NCI-H345 (cell line): ENCODE data around the gene LAIR1.
A peak's percentile ranks its signal among the peaks of the same experiment; 100 is the strongest.
"Not testable (repeated sequence)": the region's sequence is repeated elsewhere in the genome, so short reads cannot be mapped to it uniquely, and the experiment has no call there.

Source experiments
- DNase-seq: peaks from one replicate; lab custom pipeline; 2025; lab: John Stamatoyannopoulos, UW

LAIR1 gene, protein sequence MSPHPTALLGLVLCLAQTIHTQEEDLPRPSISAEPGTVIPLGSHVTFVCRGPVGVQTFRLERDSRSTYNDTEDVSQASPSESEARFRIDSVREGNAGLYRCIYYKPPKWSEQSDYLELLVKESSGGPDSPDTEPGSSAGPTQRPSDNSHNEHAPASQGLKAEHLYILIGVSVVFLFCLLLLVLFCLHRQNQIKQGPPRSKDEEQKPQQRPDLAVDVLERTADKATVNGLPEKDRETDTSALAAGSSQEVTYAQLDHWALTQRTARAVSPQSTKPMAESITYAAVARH

DNA sequence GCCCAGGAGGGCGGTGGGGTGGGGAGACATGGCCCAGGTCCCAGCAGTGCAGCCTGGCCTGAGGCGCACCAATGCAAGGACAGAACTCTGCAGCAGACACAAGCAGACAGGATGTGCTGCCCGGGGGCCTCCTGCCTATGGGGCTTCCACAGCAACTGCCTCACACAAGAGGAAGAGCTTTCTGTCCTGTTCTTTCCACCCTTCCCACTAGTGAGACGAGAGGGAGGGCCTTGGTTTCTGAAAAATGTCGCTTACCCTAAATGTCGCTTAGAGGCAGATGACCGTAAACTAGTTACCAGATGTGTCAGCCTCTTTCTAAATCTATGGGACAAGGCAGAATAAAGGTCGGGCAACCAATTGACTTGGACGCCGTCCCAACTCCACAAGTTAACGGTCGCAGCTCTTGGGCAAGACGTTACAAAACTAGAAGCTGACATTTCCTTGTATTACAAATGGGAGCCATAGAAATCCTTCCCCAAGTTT, at the start of gene LAIR1:
Gene LAIR1 (minus strand): TSS at position 157 of the 483 bp plus-strand sequence. CDS start 127 bp downstream, at position 30.
- no peak for DNase-seq

DNA sequence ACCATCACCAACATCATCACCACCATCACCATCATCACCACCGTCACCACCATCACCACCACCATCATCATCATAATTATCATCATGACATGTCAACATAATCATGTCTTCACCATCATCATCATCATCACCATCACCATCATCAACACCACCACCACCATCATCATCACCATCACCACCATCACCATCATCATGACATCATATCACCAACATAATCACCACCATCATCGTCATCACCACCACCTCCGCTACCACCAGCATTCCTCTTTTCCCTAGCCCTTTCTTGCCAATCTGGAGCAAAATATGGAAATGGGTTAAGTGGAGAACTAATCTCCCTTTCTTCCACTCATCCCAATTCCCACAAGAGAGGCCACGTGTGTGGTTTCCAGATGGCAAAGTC, 49.4 kb upstream of the LAIR1 start:
- DNase-seq: no peak

DNA sequence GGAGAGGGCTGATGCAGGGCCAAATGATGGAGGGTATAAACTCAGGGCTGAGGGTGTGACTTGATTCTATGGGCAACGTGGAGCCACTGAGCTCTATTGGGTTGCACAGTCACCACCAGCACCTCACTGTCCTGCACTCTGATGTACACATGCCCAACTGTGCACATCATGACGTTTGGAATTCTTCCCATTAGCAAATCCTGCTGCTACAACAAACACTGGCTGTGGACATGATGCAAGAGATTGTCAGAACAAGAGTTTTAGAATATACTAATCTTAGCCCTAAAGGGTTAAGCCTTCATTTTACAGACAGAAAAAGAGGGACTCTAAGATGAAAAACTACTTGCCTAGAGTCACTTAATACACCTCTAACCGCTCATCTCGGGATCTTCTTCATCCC, 48.1 kb upstream of the LAIR1 start:
- no peak for DNase-seq

DNA sequence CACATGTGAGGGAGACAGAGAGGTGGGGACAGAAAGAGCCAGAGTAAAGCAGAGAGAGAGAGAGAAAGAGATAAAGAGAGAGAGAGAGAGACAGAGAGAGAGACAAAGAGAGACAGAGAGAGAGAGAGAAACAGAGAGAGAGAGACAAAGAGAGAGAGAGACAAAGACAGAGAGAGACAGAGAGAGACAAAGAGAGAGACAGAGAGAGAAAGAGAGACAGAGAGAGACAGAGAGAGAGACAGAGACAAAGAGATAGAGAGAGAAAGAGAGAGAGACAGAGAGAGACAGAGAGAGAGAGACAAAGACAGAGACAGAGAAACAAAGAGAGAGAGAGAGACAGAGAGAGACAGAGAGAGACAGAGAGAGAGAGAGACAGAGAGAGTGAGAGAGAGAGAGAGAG, 46.3 kb upstream of the LAIR1 start:
- DNase-seq: no peak

DNA sequence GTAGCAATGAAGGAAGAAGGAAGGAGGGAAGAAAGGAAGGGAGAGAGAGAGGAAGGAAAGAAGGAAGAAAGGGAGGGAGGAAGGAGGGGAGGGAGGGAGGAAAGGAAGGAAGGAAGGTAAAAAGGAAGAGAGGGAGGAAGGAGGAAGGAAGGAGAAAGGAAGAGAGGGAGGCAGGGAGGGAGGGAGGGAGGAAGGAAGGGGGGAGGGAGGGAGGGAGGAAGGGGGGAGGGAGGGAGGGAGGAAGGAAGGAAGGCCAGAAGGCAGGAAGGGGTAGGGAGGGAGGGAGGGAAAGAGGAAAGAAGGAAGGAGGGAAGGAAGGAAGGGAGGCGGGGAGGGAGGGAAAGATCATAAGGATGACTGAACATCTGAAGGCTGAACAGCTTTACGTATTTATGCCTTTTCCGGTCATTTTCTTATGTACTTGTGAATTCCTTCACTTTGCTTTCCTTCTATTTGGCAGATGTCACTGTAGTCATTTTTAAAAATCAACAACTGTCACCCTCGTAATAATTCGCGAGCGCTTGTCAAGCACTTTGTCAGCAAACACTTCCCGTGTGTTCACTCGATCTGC, 43.8 kb upstream of the LAIR1 start:
- no peak for DNase-seq

DNA sequence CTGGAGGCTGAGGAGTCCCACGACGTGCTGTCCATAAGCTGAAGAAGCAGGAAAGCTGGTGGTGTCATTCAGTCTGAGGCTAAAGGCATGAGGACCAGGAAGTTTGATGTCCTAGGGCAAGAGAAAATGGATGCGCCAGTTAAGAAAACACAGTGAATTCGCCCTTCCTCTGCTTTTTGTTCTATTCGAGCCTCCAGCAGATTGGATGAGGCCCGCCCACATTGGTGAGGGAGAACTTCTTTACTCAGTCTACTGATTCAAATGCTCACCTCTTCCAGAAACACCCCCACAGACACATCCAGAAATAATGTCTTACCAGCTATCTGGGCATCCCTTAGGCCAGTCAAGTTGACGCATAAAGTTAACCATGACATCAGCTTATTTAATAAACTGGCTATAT, 43.0 kb upstream of the LAIR1 start:
- DNase-seq: no peak

DNA sequence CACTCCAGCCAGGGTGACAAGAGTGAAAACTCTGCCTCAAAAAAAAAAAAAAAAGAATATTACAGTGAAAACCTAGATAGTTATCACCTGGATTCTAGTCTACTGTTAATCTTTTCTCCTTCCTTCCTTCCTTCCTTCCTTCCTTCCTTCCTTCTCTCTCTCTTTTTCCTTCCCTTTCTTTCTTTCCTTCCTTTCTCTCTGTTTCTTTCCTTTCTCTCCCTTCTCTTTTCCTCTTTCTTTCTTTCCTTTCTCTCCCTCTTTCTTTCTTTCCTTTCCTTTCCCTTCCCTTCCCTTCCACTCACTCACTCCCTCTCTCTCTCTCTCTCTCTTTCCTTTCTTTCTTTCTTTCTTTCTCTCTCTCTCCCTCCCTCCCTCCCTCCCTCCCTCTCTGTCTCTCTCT, 40.9 kb upstream of the LAIR1 start:
- DNase-seq: no peak

DNA sequence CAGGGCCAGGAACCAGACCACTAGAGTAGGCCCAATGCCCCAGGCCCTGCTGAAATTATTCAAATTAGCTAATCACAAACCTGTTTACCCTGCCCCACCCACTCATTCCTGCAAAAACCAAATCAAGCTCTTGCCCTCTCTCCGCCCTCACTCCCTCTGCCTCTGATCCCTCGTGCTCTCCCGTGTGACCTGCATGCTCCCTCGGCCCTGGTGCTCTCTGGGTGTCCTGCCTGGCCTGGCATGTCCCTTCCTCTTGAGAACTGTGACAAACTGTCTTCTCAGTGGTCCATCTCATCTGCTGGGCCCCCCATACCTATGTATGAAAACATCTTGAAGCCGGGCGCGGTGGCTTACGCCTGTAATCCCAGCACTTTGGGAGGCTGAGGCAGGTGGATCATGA, 38.3 kb upstream of the LAIR1 start:
- no peak for DNase-seq

DNA sequence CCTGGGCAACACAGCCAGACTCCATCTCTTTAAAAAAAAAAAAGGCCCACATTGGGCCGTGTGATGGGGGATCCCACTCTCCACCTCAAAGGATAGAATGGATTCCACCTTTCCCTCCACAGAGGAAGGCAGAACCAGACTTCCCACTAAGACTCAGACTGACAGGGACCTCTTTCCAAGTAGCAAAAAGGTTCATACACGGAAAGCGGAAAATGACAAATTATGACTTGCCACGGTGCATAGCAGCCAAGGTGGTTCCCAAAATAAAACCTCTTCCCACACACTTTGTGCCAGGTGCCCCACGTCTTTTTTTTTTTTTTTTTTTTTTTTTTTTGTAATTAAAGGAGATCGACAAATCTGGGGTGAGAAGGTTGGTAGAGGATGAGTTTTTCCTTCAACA, 36.2 kb upstream of the LAIR1 start:
- DNase-seq: no peak

DNA sequence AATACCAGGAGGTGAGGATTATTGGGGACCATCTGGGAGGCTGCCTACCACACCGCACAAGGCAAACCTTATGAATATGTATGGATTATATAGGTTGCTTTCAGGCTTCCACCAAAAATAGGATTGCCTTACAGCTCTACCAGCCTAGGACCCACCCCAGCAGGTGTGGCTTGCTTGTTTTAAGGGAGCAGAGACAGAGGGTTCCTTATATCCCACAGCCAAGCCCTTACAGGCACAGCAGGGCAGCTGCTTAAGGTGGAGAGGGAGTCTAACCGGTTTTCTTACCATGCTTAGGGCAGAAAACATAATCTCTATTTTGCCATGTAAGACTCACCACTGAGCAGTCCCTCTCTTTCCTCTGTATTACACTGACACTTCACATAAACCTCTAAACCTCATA, 34.5 kb upstream of the LAIR1 start:
- DNase-seq: no peak

DNA sequence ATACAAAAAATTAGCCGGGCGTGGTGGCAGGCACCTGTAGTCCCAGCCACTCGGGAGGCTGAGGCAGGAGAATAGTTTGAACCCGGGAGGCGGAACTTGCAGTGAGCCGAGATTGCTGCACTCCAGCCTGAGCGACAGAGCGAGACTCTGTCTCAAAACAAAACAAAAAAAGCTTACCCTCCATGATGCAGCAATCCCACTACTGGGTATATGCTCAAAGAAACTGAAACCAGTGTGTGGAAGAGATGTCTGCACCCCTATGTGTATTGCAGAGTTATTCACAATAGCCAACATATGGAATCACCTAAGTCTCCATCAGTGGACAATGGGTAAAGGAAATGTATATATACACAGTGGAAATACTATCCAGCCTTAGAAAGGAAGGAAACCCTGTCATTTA, 31.0 kb upstream of the LAIR1 start:
- DNase-seq: no peak

DNA sequence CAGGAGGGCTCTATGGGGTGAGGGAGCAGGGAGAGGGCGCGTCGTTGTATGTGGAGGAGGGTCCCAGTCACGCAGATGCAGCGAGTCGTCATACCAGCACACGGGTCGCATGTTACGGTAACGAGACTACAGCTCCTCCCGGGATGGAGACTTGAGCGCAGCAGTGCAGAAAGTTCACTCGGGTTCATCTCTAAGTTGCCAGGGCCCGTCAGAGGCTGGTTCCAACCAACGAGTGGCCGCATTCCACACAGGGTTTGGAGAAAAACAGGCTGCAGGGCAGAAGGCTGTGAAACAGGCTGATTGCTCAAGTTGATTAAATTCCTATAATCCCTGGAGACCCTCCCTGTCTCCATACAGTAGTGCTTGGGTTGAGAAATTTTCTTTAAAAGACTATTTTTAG, 28.6 kb upstream of the LAIR1 start:
- no peak for DNase-seq

DNA sequence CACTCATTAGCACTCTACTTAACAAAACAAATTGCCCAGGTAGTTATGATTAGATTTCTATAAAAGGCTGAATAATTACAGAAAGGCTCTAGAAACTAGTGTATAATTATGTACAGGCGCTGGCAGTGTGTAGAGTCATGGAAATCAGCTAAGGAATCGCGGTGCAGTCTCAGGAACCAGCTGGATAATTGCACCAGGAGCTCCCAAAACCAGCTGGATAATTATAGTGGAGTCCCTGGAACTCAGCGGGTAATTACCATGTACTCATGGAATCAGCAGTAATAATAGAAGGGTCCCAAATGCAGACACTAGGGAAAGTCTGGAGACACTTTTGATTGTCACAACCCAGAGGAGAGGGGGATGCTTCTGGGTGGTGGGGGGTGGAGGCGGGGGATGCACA, 27.4 kb upstream of the LAIR1 start:
- DNase-seq: no peak

DNA sequence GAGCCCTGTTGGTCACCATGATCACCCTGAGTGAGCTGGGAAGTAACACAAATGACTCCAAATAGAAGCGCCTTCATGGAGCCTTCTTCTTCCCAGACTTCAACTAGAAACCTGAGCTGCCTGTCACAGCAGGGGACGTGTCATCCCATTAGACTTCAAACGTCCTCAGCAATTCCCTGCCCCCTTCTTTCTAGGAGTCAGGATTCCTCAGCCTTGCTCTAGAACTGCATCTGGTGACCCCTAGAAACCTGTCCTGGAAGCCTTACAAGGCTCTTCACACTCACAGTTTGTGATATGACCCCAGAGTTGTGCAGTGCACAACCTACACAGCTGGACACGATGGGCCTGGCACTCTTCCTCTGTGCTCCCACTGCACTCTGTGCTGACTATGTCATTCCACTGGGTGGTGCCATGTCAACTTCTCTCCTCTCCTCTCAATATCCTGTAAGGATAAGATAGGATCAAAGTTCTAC, 26.9 kb upstream of the LAIR1 start:
- DNase-seq: no peak

DNA sequence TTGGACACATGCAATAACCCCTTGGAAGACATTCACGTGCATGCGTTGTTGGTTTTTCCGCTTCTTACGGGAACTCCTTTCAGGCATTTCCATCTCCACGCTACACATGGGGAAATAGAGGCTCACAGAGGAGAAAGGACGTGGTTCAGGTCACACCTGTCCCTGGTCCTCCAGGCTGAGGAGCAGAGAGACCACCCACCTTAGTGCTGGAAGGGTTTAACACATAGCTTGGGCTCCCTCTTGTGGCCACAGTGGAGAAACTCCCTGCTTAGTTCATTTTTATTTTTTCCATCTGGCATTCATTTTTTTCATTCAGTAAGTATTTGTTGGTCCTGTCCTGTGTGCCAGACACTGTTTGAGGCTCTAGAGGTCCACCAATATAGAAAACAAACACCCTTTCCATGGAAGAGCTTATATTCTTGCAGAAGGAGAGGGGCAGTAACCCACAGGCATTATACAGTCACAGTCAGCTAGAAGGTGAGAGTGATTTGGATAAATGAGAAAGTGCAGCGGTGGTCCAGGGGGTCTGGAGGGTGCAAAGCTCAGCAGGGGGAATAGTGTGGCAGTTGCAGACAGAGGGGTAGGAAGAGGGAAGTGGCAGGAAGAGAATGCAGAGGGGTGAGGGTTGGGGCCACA, 26.3 kb upstream of the LAIR1 start:
- DNase-seq: peak; percentile 28

DNA sequence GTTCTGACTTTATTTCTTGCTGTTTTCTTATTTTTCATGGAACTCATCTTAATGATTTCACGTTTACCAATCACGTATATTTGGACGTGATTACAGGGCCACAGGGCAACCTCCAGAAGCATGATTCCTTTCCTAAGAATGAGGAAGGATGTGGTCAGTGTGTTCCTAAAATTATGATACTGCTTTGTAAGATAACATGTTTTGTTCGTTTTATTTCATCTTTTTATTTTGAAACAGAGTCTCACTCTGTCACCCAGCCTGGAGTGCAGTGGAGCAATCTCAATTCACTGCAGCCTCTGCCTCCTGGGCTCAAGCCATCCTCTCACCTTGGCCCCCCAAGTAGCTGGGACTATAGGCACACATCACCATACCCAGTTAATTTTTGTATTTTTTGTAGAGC, 24.8 kb upstream of the LAIR1 start:
- DNase-seq: no peak

DNA sequence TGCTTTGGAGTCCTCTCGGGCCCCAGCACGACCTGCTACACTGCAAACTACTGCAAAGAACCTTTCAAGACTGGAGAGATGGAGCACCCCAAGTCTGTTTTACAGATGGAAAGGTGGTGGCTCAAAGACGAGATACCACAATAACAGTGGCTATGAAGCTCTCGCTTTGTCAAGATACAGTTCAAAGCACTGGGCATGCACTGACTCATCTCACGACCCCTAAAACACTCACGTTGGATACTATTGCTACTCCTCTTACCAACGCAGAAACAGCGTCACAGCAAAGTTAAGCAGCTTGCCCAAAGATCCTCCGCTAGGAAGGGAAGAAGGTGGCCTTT, 24.0 kb upstream of the LAIR1 start:
- DNase-seq: no peak

DNA sequence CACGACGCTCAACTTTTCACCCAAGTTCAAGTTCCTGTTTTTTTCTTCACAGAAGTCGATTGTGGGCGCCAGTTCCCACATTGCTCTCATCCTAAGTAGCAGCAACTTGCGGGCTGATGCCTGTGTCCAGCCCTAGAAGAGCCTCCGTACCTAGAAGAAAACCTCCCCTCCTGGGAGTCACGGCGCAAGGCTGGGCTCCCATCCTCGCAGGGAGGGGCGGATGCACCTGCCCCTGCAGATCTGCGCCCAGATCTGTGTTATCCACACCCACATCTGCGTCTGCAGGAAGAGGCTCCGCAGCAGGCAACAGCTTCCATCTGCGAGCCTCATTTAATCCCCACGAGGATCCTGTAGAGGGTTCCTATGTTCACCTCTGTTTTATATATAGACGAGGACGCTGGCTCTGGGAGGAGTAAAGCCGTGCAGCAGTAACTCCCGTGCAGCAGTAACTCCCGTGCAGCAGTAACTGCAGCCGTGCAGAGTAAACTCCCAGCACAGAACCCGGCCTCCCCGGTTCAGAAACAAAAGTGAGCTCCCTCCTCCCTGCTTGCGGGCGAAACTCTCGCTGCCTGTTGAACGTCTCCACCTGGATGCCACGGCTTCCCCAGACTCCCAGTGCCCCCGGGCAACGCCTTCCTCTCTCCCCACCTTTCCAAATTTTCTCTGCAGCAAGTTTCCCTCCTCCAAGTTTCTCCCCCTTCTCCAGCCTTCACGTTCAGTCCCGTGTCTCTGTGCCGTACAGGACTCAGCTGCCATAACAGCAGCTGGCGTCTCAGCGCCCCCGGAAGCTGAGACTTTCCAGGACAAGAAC, 23.5 kb upstream of the LAIR1 start:
- no peak for DNase-seq

DNA sequence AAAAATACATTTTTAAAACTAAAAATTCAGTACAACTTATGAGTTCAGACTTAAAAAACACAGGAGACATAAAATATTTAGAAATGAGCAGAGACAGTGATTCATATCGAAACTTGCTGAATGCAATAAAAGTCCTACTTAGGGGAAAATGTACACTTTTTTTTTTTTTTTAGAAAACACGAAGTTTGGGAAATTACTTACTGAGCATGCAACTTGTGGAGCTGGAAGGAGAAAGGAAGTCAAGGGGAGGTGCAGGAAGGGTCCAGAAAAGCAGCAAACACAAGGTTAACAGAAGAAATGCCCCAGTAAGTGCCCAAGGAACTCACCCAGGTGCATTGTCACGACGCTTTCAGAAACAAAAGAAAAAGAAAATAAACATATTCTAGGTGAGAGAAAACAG, 18.6 kb upstream of the LAIR1 start:
- no peak for DNase-seq

DNA sequence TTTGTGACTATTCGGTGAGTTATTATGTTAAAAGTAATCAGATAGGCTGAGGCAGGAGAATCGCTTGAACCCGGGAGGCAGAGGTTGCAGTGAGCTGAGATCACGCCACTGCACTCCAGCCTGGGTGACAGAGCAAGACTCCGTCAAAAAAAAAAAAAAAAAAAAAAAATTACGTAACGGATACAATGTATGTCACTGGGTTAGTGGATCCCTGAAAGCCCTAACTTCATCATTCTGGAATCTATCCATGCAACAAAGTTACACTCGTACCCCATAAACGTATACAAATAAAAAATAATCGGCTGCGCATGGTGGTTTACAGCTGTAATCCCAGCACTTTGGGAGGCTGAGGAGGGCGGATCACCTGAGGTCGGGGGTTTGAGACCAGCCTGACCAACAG, 17.3 kb upstream of the LAIR1 start:
- not testable (repeated sequence) for DNase-seq

DNA sequence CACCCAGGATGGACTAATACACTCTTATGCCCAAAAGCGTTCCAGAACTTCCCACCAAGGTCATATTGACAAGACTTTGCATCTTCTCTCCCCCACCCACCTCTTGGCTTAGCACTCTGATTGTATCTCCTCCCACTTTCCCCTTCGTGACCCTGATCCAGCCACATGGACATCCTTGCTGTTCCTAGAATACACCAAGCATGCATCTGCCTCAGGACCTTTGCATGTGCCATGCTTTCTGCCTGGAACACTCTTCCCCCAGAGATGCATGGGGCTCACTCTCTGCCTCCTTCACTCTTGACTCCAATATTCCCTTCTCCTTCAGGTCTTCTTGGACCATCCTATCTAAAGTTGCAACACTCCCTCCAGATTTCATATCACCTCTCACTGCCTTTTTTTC, 16.2 kb upstream of the LAIR1 start:
- no peak for DNase-seq

DNA sequence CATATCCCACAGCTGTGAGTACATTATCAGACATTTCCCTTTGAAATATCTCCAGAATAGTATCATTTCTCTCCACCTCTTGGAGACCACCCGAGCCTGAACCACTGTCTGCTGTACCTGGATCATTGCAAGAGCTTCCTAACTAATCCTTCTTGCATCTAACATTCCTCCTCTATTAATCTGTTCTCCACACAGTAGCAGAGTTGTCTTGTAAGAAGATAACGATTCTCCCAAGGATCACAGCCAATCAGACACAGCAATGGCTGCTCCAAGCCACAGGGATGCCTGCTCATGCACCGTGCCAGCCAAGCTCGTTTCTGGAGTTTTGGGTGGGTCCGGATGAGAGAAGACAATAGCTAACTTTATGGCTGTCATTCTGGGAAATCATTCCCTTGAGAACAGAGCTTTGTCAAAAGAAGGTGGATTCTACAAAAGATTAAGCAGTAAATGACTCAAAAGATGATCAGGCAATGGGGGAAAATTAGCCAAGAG, 14.5 kb upstream of the LAIR1 start:
- DNase-seq: no peak
